Left colon (tissue), 2 donors: Measurements from ENCODE around the gene TM4SF18. TPM values are rescaled to one million over a fixed set of nuclear protein-coding genes. Genes with fewer than 3 reads are reported as not detected.

ENCODE experiments used
- ATAC-seq: fragments of 200-7000 bp; cut with Tn5 transposase; one replicate; pipeline ENCODE4 v1.9.1; 2020; ENCODE audit warnings: mild to moderate bottlenecking, moderate library complexity
- DNase-seq, 2 donors: peaks; one replicate each; pipeline ENCODE4 v3.0.0-alpha.2; 2020
- intact Hi-C, 2 donors: fragments of 100-400 bp; cut with DNase I in 1 of 2; cut with micrococcal nuclease in 1 of 2; formaldehyde crosslinking; loops; one replicate each; pipeline versions ENCODE4 v1.11.2 to v1.14.0; 2022; cut with DNase I, micrococcal nuclease
- total RNA-seq, 2 donors: library from RNA; stranded (reverse); fragmentation: NEBNext Ultra II Directional; extraction: Animal tissue kit (Norgen Biotek cat#: 25700); gene quantifications; one replicate each; pipeline ENCODE4 v1.2.1, GENCODE V29; 2021
- donor health status: DM: no; HTN: no; CAD: no.
- donor health status: DM: yes; HTN: yes; CAD: no.

TM4SF18 gene
- total RNA-seq, 2 donors from 2014 or later = 0.95 to 2.0 TPM

DNA sequence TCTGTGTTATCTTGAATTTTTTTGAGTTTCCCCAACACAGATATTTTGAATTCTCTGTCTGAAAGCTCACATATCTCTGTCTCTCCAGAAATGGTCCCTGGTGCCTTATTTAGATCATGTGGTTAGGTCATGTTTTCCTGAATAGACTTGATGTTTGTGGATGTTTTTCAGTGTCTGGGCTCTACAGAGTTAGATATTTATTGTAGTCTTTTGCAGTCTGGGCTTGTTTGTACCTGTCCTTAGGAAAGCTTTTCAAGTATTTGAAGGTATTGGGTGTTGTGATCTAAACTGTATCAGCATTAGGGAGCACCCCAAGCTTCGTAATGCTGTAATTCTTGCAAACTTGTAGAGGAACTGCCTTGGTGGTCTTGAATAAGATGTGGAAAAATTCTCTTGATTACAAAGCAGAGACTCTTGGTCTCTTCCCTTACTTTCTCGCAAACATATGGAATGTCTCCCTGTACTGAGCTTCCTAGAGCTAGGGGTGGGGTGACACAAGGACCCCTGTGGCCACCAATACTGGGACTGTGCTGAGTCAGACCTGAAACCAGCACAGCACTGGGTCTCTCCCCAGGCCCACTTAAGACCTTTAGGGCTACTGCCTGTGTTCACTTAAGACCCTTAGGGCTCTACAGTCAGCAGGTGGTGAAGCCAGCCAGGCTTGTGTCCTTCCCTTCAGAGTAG is 26.5 kb downstream of the TM4SF18 start:
- intact Hi-C loops = no loop called here
- ATAC-seq (no peak), DNase-seq (no peak)

DNA sequence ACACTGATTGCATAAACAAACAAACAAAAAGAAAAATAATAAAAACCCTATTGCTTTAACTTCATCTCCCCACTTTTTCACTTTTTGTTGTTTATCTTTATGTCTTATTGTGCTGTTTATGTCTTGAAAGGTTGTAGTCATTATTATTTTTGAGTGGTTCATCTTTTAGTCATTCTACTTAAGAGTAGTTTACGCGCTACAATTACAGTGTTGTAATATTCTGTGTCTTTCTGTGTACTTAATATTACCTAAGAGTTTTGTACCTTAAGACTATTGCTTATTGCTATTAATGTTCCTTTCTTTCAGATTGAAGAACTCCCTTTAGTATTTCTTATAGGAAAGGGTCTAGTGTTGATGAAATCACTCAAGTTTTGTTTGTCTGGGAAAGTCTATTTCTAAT is 28.1 kb downstream of the TM4SF18 start:
- DNase-seq (no peak), ATAC-seq (no peak)
- intact Hi-C loops = no loop called here

DNA sequence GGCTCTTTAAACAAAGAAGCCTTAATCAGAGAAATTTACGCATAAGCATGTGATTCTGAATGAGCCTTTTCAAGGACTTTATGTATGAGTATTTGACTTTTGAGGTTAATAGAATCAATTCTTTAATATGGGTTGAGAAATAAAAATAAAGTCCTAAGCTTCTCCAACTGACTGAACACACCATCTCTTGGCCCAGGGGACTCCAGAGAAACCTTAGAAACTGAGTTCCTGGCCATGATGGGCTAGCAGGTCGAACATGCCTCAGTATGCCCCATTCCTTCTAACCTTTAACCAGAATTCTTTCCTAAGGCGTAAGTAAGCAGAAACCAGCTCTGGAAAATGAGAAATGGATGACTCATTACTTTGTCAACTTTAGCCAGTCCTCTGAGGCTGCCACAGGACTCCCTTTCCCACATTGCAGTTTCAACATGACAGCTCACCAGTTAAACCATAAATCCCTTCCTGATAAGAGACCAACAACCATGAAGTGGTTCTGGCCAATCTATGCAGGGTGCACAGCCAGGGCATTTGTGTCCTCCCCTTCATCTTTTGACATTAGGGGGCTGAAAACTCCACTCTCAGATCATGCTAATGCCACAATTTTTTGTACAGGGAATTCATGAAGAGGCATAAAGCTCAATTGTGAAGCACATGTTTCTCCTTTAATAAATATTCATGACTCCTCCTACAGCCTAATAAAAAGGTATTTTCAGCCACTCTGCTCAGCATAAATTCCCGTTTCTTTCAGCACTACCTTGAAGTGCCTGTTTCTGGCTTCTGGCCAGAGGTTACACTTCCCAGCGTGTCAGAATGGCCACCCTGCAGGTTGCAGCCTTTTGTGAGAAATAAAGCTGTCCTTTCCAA is 33.3 kb downstream of the TM4SF18 start:
- intact Hi-C loops = no loop called here
- ATAC-seq (peak; percentile 95), DNase-seq (peak; percentile 23 to 62)

DNA sequence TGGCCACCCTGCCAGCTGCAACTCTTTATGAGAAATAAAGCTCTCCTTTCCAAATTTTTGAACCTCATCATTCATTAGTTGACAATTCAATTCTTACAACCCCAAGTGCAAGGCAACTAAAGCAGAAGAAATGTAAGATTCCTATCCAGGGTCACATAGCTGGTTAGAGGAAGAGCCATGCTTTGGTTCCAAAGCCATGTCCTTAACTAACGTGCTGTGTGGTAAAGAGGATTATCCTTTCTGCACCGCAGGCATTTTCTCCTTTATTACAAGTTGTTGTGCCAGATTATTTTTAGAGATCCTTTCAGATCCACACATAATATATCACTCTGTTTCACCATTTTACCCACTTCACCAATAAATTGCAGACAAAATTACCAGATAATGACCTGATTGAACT is 36.5 kb downstream of the TM4SF18 start:
- DNase-seq = no peak
- intact Hi-C loops = no loop called here
- no peak for ATAC-seq

DNA sequence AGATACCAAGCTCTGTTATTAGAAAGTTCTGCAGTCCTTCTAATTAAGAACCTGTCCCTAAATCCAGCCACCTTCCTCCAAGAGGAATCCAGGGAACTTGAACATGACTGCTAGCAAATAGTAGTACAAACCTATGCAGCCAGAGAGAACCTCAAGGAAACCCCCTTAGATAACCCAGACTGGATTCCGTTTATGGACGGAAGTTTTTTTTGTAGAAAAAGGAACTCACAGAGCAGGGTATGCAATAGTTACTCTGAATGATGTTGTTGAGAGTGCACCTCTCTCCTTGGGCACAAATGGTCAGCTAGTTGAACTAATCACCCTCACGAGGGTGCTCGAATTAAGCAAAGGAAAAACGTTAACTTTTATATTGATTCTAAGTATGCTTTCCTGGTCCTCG is 40.8 kb downstream of the TM4SF18 start:
- no peak for DNase-seq
- intact Hi-C loops = no loop called here
- ATAC-seq = no peak

DNA sequence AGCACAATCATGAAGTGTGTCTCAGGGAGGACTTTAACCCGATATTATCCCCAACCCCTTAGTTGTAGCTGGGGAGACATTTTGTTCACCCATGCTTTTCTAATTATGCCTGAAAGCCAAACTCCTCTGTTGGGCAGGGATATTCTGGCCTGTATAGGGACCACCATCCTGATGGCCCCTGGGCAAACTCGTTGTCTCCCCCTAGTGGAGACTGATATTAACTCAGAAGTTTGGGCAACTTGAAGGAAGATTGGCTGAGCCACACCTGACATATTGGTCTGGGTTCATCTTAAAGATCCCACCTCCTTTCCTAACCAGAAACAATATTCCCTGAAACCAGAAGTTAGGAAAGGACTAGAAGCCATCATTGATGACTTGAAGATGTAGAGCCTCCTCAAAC is 42.3 kb downstream of the TM4SF18 start:
- ATAC-seq = no peak
- intact Hi-C loops = no loop called here
- no peak for DNase-seq

DNA sequence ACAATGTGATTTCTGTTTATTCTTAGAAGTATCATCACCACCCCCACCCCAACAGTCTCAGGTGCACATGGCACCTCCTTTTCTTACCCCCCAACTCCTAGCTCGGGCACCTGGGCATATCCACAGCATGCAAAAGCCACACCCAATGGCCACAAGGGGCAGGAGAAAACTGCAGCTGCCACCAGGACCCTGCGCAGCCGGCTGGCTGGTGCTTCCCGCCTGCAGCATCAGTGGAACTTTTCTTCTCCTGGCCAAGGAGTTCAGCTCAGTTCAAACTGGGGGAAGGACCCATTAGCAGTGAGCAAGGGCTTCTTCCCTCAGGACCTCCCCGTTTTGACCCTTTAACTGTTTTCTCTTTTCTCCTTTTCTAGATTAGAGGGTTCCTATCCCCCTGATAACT is 44.8 kb downstream of the TM4SF18 start:
- intact Hi-C loops = no loop called here
- ATAC-seq (no peak), DNase-seq (no peak)

DNA sequence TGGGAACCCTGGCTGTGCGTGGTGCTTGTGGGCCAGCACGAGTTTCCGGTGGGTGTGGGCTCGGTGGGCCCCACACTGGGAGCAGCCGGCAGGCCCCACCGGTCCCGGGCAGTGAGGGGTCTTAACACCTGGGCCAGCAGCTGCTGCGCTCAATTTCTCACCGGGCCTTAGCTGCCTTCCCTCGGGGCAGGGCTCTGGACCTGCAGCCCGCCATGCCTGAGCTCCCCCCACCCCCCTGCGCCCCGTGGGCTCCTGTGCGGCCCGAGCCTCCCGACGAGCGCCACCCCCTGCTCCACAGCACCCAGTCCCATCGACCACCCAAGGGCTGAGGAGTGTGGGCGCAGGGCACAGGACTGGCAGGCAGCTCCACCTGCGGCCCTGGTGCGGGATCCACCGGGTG is 49.4 kb downstream of the TM4SF18 start:
- DNase-seq = no peak
- intact Hi-C loops = no loop called here
- no peak for ATAC-seq

DNA sequence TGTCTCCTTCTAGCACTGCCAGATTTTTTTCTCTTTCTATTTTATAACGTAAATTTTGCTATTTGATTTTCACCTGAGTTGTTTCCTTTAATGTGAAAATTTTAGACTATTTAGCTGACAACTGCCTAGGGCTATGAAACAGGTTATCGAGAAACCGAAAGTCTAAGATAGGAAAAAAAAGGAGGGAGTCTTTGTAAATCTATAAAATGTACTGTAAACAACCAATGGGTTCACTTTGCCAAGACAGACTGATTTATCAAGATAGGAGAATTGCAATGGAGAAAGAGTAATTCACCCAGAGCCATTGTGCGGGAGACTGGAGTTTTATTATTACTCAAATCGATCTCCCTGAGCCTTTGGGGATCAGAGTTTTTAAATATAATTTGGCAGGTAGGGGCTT is 50.0 kb downstream of the TM4SF18 start:
- DNase-seq (no peak), ATAC-seq (peak; percentile 85)
- intact Hi-C loops = no loop called here

DNA sequence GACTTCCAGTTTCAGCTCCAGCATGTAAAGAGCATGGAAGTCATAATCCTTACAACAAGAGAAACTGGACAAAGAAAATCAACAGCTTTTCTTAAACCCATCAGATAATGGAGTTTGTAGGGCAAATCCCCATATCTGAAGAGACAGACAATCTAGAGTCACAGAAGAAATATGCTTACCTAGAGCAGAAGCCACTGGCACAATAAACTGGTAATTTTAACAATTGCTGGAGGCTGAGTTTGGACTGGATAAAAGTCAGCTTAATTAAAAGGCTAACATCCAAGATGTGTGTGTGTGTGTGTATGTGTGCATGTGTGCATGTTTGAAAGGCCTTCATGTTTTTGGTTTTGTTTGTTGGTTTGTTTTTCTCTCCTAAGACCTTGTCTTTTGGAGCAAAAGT is 50.6 kb downstream of the TM4SF18 start:
- intact Hi-C loops = no loop called here
- no peak for ATAC-seq
- DNase-seq = no peak

DNA sequence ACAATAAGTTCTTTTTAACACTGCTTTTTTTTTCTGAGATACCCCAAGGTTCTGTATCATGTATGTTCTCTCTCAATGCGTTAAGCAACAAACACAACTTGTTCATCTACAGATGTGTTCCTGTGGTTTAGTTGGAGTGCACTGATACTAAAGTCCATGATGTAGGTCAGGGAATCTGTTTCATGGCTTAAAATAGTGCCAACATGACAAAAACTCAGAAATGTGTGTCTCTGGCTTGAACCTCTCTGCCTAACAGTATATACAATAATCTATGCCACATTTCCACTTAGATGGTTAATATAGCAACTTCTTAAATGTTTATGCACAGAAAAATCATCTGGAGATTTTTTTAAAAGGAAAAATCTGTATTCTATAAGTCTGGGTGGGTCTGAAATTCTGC is 51.1 kb downstream of the TM4SF18 start:
- ATAC-seq (no peak), DNase-seq (no peak)
- intact Hi-C loops = no loop called here

DNA sequence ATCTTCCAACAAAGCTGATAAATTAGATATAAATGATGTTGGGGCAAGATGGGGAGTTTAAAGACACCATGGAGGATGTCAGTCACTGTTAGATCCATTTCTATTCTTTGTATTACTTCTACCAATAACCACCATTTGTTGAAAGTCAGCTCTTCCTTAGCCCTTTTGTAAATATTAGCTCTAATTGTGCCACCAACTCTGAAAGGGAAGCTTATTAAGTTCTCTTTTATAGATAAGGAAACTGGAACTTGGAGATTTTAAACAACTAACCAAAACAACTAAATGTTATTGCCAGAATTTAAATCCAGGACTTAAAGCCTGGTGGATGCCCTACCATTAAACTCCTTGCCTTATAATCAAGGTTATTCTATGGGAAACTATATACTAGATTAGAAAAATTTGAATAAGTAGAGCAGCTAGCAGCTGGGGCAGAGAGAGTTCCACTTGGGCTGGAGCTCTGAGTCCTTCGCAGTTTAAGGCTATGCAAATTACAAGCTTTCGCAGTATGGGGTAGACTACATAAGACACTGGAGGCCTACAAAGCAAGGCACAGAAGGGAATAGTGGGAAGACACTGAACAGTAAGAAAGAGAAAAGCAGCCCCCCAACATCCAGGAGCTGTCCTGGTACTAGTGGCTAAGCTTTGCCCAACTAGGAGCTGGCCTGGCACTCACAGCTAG is 52.6 kb downstream of the TM4SF18 start:
- intact Hi-C loops = no loop called here
- no peak for ATAC-seq
- no peak for DNase-seq

DNA sequence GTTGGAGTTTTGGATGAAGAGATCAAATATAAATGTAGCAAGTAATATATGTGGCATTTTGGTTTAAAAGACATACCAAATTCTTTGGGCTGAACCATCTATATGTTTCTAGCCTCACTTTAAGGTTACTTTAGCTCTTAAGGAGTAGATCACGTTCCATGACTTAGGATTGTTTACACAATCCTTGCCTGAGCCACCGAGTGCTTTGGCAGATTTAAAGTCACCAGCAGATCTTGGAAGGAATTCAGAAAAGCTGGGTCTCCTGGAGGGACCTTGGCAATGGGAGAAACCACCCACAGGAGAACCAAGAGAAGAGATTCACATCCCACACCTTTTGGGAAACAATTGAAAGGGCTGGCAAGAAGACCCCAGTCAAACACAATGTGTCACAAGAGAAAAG is 54.5 kb downstream of the TM4SF18 start:
- no peak for DNase-seq
- no peak for ATAC-seq
- intact Hi-C loops = loop anchor here in 1 of 2 donors (10.0 kb wide), 1 partner anchor 164 kb away; no protein-coding TSS in a partner anchor

DNA sequence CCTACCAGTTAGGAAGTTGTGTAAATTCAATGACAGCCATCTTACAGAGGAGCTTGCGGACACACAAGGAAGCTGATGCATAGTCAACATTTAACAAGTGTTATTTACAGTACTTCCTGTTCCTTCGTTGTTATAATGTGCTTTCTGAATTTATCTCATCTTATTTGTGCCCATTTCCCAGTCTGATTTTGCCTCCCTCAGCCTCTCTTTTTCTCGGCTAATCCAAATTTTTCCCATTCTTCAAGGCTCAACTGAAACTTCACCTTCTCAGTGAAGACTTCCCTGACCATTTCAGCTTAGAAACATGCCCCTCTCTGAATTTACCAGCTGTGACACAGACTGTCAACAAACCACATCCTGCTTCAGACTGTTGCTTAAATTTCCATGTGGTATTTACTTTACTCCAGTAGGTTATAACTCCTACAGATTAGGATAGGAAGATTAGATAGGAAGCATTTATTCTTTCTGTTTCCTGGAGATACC is 56.1 kb downstream of the TM4SF18 start:
- DNase-seq (no peak), ATAC-seq (peak; percentile 89)
- intact Hi-C loops = loop anchor here in 1 of 2 donors (10.0 kb wide), 1 partner anchor 163 kb away; no protein-coding TSS in a partner anchor

DNA sequence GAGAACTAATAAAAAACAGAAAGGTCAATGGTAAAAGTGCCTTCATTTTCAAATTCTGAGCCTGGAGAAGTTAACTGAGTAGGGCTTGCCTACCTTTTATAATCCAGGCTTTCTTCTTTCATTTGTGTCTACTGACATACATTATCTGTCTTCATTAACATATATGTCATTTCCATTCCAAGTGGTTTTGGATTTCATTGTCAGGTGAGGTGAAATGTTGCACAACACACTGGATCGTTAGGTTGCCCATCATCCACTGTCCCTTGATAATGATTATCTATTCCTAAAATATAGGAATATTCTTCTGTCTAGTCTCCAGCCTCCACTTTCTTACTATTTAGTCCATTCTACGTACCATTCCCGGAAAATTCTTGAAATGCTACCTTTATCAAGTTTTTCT is 56.8 kb downstream of the TM4SF18 start:
- no peak for DNase-seq
- no peak for ATAC-seq
- intact Hi-C loops = loop anchor here in 1 of 2 donors (10.0 kb wide), 1 partner anchor 162 kb away; no protein-coding TSS in a partner anchor

DNA sequence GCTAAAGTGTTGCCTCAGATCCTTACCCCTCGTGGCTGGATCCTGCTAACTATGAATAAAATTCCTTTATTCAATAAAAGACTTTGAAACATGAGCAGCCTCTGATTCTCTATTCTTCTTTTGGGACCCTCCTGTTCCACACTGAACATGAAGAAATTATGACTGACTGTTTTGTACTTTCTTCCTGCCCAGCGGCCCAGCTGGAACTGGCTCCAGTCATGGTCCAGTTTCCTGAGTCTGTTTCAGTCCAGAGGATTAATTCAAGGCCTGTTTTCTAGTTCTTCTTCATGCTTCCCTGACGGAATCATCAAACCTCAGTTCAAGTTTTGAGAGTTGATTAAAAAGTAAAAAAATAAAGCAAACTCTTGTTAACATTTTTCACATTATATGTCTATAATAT is 59.2 kb downstream of the TM4SF18 start:
- intact Hi-C loops = loop anchor here (5.0 to 10.0 kb wide), 2 partner anchors 159 to 317 kb away; no protein-coding TSS in a partner anchor
- DNase-seq (no peak), ATAC-seq (no peak)

DNA sequence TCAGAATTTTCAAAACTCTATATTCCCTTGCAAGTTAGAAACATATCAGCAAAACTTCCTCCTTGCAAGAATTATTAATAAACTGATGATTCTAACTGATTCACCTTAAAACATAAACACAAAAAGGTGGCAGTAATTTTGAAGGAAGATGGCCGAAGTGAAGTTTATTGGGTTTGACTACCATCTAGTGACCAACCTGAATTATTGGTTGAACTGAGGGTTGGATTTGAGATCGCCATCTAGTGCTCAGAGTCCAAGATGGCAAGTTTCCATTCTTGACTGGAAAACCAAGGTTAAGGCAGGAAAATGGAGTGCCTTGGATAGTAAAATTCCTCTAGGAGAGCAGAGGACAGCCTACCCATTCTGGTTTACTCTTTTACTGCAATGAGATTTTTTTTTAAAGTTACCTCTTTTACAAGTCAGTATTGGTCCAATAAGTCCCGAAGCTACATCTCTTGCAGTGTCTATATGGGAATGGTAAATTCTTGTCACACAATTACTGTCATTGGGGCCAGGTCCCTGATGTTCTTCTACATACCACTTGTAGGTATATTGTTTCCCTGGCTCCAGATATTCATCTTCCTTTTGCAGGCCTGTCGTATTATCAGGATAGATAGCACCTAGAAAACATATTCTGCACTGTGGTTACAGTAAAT is 60.2 kb downstream of the TM4SF18 start:
- DNase-seq (no peak), ATAC-seq (peak; percentile 79)
- intact Hi-C loops = loop anchor here (2.0 to 10.0 kb wide), 3 partner anchors 152 to 316 kb away; no protein-coding TSS in a partner anchor

DNA sequence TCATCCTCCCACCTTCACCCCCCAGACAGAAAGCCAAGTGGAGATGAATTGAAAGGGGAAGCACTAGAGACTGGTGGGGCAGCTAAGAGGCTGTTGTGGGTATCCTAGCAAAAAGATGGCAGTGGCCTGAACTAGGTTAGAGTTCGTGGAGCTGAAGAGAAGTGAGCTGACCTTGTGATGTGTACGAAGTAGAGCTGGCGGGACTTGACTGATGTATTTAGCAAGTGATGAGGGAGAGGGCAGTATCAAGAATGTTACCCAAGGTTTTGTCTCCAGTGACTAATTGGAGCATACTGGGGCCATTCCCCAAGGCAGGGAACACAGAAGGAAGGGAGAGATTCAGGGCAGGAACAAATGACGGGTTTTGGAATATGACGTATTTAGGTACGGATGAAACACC is 61.8 kb downstream of the TM4SF18 start:
- DNase-seq (no peak), ATAC-seq (no peak)
- intact Hi-C loops = loop anchor here (2.0 to 10.0 kb wide), 3 partner anchors 151 to 314 kb away; no protein-coding TSS in a partner anchor

DNA sequence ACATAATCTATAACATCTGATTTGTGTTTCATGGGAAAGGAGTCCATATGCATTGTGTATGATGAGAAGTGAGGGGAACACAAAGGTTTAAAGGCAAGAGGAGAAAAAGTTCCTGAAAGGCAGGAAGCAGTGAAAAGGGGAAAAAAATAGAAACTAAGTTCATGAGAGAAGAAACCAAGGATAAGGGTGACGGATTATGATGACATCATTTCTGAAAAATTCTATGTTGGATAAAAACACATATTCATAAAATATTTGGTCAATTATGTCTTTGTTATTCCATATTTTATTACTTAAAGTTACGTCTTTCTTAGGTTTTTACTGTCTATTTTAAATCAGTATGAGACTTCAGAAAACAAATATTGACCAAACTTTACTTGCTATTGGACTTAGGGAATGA is 63.3 kb downstream of the TM4SF18 start:
- intact Hi-C loops = loop anchor here (5.0 to 10.0 kb wide), 2 partner anchors 155 to 313 kb away; no protein-coding TSS in a partner anchor
- DNase-seq = no peak
- no peak for ATAC-seq
